Hematopoietic multipotent progenitor cell treated with erythropoietin and hydrocortisone succinate and interleukin-3 and kit ligand, for 17 days (in vitro differentiated cells): ENCODE measurements around the gene SUFU.

ENCODE experiments used
- DNase-seq: peaks from one replicate; pipeline ENCODE4 v3.0.0-alpha.2; 2015; ENCODE audit warnings: low spot score

SUFU gene

DNA sequence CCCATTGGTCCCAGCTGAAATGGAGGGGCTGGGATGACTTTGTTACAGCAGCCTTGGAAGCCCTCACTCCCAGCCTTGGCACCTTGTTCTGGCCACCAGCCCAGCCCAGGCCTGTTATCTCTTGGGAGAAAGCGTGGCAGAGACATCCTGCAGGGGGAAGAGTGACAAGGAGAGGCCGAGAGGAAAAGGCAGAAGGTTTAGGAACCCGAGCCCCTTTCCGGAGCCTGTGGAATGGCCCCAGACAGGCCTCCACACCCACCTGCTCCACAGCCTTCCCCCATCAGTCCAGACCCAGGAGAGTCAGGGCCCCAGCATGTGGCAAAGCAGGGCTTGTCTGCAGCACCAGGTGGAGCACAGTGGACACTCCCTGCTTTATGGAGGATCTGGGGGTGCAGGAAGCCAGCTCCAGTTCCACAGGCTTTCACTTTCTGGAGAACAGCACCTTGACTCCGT lies 116.4 kb downstream of the SUFU start:
- no peak for DNase-seq

DNA sequence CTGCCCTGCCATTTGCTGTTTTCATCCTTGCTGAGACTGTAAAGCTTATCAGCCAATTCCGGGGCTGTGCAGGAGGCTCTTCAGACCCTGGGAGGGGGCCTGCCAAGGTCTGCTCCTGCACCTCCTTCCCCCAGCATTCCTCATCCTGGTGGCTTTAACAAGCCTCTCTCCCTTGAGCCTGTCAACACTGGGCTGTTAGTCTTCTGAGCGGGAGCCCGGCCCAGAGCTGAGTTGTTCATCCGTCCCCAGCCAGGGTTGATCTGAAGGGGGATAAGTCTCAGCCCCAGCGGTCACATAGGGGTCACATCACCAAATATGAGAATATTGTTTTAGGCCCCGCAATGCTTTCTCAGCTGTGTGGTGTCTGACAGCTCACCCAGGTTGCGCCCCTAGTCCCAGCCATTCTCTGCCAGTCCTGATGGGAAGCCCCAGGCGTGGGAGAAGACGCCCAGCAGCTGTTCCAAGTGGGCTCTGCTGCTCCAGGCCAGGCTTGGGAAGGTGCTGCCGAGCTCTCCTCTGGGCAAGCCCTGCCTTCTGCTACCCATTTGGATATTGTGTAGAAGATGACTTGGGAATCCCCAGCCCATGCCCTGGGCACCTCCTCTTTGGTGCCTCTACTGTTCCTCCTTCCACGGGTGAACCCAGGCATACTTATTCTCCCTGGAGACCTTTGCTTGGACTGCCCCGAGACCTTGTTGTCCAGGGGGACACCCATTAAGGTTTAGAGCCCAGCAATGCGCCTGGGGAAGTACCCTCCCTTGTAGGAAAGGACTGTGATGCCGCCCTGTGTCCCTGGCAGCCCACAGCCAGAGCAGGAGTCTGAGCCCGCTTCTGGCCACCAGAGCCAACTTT lies 117.0 kb downstream of the SUFU start:
- DNase-seq, result no peak

DNA sequence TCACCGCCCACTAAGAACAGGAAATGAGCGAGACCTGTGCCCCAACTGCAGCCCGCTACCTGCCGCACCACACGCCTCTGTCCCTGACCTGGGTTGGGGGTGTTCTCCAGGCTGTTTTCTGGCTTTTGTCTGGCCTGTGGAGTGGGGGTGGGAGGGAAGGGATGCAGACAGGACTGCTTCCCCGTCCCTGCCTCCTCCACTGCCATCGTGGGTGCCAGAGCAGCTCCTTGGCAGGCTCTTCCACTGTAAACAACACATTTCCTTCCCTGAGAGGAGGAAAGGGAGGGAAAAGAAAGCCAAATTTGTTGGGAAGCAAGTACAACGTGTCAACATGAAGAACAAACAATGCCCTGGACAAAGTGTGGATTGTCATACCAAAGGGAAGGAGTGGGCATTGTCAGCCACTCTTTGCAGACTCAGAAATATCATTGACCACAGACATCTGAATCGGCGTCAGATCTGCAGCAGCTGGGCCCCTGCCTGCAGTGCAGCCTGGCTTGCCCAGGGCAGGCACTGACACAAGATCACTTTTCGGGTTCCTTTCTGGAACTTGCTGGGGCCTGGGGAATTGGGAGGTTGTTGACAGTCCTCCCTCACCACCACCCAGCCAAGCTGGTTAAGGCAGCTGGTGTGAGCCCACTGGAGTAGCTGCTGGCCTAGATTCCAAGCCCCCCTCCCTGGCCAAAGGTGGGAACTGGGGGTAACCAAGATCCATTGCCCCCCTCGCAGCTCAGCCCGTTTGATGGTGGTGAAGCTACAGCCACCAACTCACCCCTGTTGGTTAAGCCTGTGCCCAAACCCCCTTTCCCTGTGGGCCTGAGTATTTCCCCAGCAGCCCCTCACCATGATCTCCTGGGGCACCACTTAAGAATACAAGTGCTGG lies 117.9 kb downstream of the SUFU start:
- no peak for DNase-seq

DNA sequence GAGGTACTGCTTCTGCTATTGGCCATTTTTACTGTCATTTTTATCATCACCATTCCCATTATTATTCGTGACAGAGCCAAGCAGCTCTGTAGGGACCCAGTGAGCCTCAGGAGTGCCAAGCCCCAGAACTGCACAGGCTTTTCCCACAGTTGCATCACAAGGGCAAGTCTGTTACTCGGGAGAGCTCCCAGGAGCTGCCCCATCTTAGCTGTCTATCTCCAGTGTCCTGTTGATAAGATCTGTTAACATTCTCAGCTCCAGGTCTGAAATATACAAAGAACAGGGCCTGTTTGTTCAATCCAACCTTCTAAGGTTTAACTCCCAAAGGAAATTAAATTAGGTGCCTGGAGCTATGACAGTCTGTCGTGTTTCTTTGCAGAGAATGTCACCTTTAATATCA lies 120.3 kb downstream of the SUFU start:
- no peak for DNase-seq

DNA sequence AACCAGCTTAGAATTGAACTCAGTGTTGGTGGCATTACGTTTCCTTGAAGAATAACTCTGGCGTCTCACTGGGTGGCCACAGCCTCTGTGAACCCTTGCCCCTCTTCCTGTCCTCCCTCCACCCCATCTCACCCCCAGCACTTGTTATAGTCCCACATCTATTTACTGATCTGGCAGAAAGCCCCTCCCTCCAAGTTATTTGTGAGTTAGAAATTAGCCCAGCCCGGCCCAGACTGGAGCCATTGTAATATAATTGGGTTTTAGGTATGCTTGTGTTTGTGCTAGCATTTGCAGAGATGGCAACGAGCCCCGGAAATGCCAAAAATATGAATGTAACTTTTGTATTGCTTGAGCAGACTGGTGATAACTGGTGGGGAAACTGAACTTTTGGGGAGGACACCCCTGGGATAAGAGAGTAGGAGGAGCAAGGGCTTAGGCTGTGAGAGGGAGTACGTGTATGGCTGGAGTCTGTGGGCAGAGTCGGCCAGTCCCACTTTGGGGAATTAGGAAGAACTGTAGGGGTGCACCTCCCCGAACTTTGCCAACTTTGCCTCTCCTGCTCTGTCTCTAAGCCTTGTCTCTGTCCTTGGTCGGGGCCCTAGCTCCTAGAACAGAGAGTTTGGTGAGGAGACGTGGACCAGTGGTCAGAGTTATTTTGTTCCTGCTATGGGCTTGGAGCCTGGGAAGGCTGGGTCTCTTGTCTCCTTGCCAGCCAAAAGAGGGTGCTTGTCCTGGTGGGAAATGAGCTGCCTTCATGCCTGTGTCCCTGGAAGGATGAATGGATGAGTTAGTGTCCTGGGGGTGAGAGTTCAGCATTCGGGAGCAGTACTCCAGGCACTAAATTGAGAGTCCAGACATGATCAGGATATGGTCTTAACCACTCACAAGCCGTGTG lies 121.2 kb downstream of the SUFU start:
- DNase-seq, result no peak

DNA sequence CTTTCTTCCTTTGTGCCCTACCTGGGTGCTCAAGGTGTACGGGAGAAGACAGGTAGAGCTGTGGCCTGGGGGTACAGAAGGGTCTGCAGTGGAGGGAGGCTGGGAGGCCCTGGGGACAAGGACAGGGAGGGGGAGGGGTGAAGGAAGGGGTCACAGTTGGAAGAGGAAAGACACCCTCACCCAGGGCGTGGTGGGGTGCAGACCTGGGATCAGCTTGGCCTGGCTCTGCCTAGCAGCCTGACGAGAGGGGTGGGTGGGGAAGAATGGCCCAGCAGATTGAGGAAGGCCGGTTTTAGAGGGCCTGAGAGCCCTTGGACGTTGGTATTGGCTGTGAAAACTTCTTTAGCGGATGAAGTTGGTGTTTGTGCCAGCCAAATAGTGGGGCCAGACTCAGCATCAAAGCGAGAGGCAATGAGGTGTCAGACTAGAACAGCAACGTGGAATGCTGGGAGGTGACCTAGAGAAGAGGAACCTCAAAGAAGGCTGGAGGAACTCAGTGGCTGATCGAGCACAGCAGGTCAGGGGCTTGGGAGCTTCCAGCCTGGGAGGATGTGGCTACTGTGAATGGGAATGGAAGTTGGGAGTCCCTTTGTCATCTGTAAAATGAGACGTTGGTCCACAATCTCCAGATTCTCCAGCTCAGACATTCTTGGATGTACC lies 122.4 kb downstream of the SUFU start:
- DNase-seq, result no peak

DNA sequence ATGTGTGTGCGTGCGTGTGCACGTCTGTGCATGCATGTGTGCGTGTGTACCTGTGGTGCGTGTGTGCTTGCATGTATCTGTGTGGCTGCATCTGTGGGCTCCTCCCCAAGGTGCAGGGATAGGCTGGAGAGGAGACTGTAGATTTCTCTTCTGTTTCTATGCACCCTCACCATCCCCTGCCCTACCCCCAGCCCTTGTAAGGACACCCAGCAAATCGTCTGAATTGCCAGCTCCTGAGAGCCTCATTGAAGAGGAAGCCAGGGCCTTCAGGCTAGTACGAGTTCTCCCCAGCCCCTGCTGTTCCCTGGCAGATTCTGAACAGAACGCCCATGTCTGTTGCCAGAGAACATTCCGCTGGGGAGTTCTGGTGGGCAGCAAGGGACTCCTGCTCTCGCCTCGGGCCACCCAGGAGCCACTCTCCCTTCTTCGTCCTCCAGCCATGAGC lies 123.5 kb downstream of the SUFU start:
- DNase-seq, result no peak

DNA sequence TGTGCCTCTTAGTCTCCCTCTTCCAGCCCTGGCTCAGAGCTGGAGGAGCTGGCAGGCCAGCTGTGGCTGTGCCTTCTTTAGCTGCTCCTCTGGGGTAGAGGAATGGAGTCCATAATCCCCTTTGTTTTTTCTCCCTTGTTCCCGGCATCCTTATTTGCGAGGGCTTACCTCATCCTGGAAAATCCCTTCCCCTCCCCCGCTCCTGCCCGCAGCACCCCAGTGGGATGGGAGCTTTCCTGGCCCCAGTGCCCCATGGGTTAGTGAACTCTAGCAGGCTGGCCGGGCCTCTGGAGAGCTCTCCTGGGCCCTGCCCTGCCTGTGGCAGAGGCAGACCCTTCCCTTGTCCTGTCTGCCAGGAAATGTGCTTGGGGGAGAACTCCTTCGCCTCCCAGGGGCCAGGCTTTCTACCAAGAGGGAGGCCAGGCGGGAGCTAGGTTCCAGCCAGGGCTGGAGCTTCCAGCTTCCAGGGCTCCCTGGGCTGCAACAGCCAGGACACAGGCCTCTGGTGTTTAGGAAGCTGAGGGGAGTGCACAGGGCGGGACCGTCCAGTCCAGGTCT lies 124.0 kb downstream of the SUFU start:
- DNase-seq, result no peak

DNA sequence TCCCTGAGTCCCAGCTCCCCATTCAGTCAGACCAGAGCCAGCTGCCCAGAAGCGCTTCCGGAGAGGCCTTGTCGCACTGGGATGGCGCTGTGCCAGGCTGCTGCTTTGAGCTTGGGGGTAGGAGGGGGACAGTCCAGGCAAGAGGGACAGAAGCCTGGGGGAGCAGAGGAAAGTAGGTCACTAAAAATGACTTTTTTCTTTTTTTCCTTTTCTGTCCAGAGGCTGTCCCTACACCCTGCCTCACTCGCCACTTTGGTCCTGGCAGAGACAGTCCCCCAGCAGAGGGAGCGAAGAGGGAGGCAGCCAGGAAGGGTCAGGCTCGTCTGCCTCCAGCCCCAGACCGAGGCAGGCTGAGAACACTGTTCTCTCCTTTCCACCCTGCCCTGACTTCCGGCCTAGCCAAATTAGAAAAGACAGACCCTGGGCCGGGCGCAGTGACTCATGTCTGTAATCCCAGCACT lies 124.7 kb downstream of the SUFU start:
- DNase-seq, result no peak

DNA sequence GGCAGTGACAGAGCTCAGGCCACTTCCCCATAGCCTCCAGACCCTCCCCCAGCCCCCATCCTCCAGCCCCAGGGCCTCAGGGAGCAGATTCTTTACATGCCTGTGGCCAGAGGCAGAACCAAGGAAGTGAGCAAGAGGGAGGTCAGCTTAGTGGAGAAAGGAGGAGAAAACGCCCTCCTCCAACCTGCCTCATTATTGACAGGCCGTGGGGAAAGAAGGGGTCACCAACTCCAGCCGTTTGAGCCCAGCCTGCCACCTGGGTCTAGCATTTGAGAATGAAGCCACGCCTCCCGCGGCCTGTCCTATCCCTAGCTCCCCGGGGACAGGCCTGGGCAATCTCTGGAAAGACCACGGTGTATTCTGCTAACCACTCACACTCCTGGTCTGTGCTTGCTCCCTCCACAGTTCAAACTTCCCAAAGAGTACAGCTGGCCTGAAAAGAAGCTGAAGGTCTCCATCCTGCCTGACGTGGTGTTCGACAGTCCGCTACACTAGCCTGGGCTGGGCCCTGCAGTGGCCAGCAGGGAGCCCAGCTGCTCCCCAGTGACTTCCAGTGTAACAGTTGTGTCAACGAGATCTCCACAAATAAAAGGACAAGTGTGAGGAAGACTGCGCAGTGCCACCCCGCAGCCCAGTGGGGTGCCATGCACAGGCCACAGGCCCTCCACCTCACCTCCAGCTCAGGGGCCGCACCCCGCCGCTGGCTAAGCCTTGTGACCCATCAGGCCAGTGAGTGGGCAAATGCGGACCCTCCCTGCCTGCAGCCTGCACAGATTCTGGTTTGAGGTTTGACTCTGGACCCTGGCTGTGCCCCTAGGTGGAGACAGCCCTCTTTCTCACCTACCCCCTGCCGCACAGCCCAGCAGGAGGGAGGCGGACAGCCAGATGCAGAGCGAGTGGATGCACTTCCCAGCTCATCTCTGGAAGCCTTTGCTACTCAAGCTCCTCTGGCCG lies 126.2 kb downstream of the SUFU start:
- DNase-seq, result no peak

DNA sequence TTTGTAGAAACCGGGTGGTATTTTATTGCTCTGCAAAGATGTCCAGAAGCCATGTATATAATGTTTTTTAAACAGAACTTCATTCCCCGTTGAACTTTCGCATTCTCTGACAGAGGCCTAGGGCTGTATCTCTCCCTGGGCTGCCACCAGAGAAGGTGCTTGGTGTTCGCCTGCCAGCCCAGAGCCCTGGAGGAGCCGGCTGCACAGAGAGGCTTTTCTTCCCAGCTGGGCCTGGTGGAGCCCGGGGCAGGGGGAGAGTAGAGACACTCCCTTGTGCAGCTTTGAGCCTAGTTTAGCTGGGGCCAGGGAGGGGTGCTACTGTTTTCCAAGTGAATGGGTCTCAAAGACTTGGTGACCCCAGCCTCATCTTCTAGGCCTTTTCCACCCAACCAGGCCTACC lies 126.9 kb downstream of the SUFU start:
- DNase-seq, result no peak

DNA sequence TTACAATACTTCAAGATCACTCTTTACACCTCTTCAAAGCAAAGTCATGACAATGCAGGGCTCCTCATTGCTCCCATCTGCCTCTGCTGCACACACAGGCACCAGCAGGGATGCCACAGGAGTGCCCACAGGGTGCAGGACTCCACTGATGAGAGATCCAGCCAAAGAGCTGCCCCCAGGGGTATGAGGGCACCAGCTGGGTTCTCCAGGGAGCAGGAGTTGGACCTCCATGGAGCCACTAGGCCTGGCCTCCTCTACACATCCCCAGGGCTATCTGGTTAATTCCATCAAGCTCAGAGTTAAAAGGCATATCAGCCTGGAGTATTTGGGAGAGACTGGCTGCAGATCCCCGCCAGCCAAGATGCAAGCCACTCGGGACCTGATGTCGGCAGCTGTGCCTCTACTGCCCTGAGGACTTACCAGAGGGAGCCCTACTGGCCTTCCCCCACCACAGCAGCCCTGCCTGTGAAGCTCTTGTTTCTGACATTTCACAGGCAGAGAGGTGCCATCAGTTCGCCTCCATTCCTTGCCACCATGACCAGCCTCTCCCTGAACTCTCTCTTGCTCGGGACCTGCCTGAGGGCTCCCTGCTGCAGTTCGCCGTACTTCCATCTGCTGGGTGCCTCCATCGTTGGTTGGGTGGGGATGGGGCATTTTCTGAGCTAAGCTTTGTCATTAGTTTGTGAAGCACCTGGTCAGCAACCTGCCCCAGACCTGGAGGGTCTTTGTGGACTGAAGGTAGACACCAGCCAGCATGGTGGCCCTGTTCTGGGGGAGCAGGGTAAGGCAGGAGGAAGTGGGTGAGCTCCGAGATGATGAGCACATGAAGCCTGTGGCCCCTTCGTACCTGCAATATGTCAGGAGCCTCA lies 128.0 kb downstream of the SUFU start:
- DNase-seq, result no peak

DNA sequence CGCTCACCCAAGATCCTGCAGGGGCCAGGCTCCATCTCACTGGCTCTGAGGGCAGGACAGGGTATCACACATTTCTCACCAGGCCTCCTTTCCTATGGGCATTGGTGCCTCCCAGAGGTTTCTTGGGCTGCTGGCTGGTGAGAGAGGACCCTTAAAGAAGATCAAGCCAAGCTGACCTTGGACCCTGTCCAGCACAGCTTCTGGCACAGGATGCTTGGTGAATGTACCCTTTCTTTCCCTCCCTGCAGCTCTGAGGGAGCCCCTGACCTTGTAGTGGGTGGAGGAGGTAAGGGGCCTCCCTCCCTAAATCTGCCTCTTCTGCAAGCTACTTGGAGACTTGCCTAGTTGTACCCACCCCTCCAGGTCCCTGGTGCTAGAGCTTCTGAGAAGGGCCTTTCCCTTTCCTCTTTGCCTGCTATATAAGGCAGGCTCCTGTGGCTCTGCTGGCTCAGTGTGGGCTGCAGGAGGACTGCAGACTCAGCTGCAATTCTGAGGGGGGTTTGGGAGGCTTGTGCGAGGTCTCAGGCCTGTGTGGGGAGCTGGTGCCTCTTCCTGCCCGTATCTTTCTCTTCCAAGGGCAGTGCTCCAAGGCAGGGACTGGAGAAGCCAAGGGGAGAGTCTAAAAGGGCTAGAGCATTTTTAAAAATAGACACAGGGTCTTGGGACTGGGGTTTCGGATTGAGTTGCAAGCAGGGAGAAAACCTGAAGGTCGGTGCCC lies 128.8 kb downstream of the SUFU start:
- DNase-seq, result no peak

DNA sequence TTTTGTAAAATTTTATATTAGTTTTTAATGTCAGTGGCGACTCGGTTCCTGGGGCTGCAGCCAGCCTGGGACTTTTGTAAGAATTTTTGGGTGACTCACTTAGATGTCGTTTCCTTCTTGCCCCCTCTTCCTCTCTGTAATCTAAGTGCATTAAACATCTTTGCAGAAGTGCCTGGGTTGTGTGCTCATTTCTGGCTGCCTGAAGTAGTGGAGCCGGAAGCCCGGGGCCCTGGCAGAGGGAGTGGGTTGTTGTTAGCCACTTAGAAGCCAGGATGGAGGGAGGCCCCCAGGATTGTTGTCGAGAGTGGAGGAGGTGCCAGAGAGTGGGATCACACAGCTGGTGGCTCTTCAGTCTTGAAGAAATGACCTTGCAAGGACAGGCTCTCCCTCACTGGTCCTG lies 129.5 kb downstream of the SUFU start:
- no peak for DNase-seq

DNA sequence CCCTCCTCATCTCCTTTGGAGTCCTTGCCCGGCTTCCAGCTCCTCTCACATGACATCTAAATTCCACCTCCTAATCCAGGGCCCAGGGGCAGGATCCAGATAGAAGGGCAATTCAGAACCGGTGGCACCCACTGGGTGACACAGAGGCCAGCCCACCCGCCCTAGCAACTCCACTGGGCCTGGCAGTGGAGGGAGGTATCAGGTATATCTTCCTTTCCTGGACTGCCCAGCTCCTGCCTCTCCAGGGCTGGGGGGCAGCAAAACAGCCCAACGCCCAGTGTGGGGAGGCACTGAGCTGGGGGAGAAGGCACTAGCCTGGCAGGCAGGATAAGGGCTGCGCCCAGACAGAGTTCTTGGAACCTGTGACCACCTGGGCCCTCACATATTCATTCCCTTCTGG lies 130.1 kb downstream of the SUFU start:
- DNase-seq, result no peak

DNA sequence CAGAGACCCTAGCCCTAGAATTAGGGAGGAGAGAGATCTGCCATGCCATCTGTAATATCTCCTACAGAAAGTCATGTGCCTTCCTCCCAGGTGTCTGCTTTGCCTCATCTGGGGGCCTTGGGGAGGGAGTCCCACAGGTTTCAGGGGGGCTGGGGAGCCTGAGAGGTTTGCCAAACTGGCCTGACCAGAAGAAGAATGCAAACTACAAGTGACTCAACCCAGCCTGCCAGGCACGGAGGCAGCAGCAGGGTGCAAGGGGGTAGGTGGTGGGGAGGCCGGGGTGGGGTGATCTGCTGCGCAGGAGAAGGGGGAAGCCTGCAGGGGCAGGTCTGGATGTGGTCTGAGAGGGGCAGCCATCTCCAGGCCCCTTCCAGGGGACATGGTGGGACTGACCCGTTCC lies 130.9 kb downstream of the SUFU start:
- DNase-seq, result no peak

DNA sequence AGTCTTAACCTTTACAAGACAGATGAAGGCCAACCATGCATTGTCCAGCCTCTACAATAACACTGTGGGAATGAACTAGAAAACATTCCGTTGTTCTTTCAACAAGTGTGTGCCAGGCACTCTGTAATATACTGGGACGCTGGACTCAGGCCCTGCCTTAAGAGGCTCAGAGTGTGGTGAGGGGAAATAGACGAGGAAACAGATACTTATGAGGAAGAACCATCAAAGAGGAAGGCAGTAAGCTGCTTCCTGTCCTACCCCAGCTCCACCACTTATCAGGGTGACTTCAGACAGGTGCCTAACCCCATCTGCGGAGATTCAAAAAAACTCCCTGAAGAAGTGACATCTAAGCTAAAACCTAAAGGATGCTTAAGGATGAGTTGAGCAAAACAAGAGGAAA lies 131.6 kb downstream of the SUFU start:
- no peak for DNase-seq

DNA sequence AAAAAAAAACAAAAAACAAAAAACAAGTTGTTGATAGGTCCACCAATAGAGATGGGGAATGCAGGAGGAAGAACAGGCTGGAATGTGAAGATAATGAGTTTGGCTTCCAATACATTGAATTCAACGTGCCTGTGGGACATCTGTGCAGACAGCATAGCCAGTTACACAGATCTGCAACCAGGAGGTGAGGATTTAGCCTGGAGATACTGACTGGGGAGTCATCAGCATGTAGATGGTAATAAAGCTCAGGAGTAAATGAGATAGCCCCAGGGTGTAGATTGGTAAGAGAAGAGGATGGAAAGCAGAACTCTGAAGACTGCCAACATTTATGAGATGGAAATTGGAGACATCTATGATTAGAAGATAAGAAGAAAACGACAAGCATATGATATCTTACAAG lies 135.8 kb downstream of the SUFU start:
- DNase-seq, result no peak
